Right lobe of liver (tissue), 4 donors: Measurements from ENCODE around the gene RMDN2.

Source experiments
- CTCF ChIP-seq, 4 donors: fragments of 200-600 bp in 3 of 4; fragments of 450-650 bp in 1 of 4; IDR thresholded peaks; one replicate each; pipeline versions ENCODE4 v1.5.1 to v1.8.0; 2016 to 2022; ENCODE audit warnings: antibody characterized with exemption in 4 of 4, mild to moderate bottlenecking in 2 of 4
- POLR2A ChIP-seq: fragments of 450-650 bp; IDR thresholded peaks from one replicate; pipeline ENCODE4 v1.6.1; 2017; ENCODE audit warnings: antibody characterized with exemption, mild to moderate bottlenecking
- donor health status: DM: no; HTN: no; CAD: no.
- donor health status: DM: no; HTN: no; CAD: no.
- donor health status: DM: no; HTN: yes; CAD: no.

GRCh38 chr2:38017836-38018235 lies 92.7 kb downstream of the RMDN2 start:
- TF ChIP-seq CTCF (IDR thresholded peaks at IDR 0.05) (no peak), POLR2A (no peak)
